PFSK-1 (cell line): ENCODE data around the gene ESPNL.

Experiments used
- FOXP2 ChIP-seq: optimal IDR thresholded peaks from 2 replicates; pipeline ENCODE3; 2011; ENCODE audit warnings: borderline replicate concordance, control low read depth, inconsistent platforms; ENCODE audit not compliant: insufficient read depth; ENCODE audit errors: extremely low read length, extremely low read depth
- POLR2AphosphoS5 ChIP-seq: IDR thresholded peaks from 2 replicates; pipeline ENCODE4 v1.6.1; 2012; ENCODE audit warnings: low read depth, mild to moderate bottlenecking, control low read depth, low read length, moderate library complexity
- SIN3A ChIP-seq: IDR thresholded peaks from 2 replicates; pipeline ENCODE4 v1.6.1; 2012; ENCODE audit warnings: mild to moderate bottlenecking, low read length, moderate library complexity, borderline replicate concordance; ENCODE audit not compliant: insufficient read depth
- TAF1 ChIP-seq: IDR thresholded peaks from 2 replicates; pipeline ENCODE4 v1.6.1; 2012; ENCODE audit warnings: low read length, control low read depth, borderline replicate concordance; ENCODE audit not compliant: insufficient read depth
- TF ChIP-seq, protein P1 (sequence below), 2 experiments: IDR thresholded peaks; 2 replicates each; pipeline versions ENCODE4 v1.6.1 to v1.8.0; 2011 to 2012; ENCODE audit warnings: low read depth in 2 of 2, low read length in 2 of 2, control low read depth in 1 of 2, inconsistent platforms in 1 of 2, mild to moderate bottlenecking in 1 of 2, moderate library complexity in 1 of 2; ENCODE audit not compliant: insufficient read depth in 1 of 2

The ESPNL gene

DNA sequence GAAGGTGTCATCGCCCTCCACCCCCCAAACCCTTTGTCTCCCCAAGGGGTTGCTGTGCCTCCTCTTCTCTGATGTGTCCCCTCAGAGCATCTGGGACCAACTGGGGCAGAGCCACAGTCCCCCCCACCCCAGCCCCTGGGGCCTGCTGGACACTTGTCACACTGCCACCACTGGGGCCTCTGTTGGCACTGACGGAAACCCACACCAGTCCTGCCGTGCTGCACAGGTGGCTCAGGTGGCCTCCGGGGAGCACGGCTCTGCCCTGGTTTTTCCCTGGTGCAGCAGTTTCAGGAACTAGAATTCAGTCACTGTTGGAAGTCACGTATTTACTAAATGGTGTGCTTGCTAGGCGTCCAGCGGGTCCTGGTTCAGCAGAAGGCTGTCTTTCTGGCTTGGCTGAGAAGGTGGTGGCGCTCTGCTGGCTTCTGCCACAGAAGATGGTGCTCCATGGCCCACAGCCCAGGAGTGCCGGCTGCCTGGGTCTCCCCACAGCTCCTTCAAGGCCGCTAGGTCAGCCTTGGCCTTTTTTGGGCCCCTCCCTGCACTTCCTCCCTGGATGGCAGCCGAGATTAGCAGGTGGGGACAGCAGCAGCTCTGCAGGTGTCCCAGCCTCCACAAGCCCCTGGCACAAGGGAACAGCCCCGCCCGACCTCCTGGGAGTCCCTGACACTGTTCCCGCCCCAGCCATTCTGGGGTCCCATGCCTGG, 19.8 kb downstream of the ESPNL start:
- TF ChIP-seq FOXP2 (no peak), SIN3A (no peak)

DNA sequence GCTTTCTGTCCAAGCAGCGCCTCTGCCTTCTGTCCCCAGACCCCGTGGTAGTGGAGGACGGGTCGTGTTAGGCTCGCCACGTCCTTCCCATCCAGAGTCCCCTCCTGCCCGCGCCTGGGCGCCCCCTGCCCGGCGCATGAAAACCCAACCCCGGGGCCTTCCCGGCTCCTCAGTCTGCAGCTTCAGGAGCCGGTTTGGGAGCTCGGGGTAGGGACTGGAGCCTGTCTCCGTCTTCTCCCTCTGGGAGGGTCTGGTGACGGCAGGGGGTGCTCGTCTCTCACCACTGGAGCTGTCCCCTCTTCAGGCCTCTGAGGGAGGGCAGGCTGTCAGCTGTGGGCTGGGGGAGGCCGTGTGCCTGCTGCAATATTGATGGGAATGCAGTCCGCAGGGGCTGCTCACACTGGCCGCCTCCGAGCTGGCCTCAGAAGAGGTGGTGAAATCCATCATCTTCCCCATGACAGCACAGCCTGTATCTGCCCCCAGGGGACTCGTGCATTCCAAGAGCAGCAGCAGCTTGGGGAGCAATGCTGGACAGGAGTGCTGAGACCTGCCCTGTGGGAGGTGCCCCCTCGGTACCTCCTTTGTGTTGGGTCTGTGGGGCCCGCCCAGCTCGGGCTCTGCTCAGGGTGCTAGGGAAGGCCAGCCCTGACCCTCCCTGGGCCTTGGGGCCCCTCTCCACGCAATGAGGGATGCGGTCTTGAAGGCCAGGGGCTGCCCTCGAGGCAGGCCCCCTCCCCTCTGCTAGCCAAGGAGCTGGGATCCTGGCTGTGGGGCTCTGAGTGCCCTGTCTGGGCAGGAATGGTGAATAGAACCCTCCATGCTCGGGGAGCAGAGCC, 20.5 kb downstream of the ESPNL start:
- TF ChIP-seq, protein P1, sequence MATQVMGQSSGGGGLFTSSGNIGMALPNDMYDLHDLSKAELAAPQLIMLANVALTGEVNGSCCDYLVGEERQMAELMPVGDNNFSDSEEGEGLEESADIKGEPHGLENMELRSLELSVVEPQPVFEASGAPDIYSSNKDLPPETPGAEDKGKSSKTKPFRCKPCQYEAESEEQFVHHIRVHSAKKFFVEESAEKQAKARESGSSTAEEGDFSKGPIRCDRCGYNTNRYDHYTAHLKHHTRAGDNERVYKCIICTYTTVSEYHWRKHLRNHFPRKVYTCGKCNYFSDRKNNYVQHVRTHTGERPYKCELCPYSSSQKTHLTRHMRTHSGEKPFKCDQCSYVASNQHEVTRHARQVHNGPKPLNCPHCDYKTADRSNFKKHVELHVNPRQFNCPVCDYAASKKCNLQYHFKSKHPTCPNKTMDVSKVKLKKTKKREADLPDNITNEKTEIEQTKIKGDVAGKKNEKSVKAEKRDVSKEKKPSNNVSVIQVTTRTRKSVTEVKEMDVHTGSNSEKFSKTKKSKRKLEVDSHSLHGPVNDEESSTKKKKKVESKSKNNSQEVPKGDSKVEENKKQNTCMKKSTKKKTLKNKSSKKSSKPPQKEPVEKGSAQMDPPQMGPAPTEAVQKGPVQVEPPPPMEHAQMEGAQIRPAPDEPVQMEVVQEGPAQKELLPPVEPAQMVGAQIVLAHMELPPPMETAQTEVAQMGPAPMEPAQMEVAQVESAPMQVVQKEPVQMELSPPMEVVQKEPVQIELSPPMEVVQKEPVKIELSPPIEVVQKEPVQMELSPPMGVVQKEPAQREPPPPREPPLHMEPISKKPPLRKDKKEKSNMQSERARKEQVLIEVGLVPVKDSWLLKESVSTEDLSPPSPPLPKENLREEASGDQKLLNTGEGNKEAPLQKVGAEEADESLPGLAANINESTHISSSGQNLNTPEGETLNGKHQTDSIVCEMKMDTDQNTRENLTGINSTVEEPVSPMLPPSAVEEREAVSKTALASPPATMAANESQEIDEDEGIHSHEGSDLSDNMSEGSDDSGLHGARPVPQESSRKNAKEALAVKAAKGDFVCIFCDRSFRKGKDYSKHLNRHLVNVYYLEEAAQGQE (IDR thresholded peaks at IDR 0.05; ENCODE audit: insufficient read depth in 1 of 2, low read depth in 2 of 2, low read length in 2 of 2), result no peak
- no peak for TF ChIP-seq FOXP2
- TF ChIP-seq POLR2AphosphoS5, result no peak
- no peak for TF ChIP-seq TAF1
- TF ChIP-seq SIN3A, result no peak

DNA sequence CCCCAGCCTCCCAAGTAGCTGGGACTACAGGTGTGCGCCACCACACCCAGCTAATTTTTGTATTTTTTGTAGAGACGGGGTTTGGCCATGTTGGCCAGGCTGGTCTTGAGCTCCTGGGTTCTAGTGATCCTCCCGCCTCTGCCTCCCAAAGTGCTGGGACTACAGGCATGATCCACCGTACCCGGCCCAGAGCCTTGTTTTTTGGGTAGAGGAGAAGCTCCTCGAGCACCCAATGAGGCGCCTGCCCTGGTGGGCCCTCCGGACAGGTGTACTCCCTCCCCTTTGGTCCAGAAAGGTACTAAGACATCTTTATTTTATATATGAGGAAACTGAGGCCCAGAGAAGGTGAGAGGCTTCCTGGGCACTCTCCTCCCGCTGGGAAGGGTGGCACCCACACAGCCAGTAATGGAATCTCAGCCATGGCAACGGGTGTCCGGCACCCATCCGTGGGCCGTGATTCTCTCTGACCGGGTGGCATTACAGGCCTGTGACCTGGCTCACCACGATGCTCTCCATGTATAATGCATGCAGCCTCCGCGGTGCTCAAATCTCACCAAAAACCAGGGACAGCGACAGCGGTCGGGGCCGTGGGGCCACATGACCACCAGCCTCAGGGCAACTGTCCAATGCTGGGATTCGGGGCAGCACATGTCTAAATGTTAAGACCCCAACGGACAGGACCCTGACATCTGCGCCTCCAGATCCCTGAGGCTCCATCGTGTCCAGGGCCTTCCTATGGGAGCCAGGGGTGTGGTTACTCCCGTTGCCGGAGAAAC, 21.6 kb downstream of the ESPNL start:
- TF ChIP-seq POLR2AphosphoS5 (no peak), SIN3A (no peak), TAF1 (no peak), FOXP2 (no peak)
- TF ChIP-seq, protein P1 (IDR thresholded peaks at IDR 0.05; ENCODE audit: insufficient read depth in 1 of 2, low read depth in 2 of 2, low read length in 2 of 2), result no peak

DNA sequence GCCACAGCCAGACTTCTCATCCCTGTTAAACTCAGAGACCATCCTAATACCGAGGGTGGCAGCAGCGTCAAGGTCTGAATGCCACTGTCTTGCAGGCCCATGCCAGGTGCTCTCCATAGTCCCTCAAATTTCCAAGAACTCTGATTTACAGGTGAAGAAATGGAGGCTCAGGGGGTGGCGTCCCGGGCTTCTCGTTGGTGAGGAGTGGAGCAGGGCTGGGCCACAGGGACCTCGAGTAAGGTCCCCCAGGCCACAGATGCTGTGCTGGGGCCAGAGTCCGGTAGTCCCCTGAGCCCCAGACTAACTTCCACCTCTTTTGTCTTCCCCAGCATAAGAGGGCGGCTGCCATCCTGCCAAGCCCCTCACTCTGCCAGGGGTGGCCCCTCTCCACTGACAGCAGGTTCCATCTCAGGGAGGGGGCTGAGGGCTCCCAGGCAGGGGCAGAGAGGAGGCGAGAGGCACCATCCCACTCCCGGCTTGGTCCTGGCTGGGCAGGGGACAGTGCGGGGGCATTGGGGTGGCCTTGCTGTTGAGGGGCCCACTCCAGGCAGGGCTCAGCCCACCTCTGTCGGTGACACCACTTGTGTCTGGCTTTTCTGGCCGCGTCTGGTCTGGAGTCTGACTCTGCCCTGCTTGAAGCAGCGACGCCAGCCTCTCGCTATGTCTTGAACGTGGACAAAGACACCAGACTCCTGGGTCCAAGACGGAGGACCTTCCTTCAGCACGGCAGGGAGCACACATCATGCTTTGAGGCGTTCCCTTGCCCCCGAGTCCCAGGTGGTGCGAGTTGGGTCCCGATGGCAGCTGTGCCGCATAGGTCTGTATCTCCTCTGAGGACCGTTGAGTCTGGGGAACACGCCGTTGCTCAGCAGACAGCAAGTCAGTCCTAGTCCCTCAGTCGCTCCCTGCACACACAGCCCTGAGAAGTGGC, 22.4 kb downstream of the ESPNL start:
- no peak for TF ChIP-seq TAF1
- no peak for TF ChIP-seq SIN3A
- TF ChIP-seq FOXP2, result no peak
- no peak for TF ChIP-seq POLR2AphosphoS5
- TF ChIP-seq, protein P1 (IDR thresholded peaks at IDR 0.05; ENCODE audit: insufficient read depth in 1 of 2, low read depth in 2 of 2, low read length in 2 of 2), result no peak
